Measurements from ENCODE around the gene PRDM10.
A peak's percentile ranks its signal among the peaks of the same experiment; 100 is the strongest.
"Not testable (repeated sequence)": the region's sequence is repeated elsewhere in the genome, so short reads cannot be mapped to it uniquely, and the experiment has no call there.

The PRDM10 gene

GRCh38 chr11:130002352-130002845, at the start of gene PRDM10:
PRDM10 (minus strand) TSS chr11:130002835; CDS start chr11:129960964, 41,871 bp downstream.
- DNase-seq (ENCODE audit: low read depth in 2 of 2): peak; percentile 80 to 83

- no peak for DNase-seq (ENCODE audit: low read depth in 2 of 2)
Observed at GRCh38 chr11:130051082-130051481, 48.4 kb upstream of the PRDM10 start.

GRCh38 chr11:130050257-130050656, 47.6 kb upstream of the PRDM10 start:
- DNase-seq (ENCODE audit: low read depth in 2 of 2): no peak

GRCh38 chr11:130049328-130049771, 46.7 kb upstream of the PRDM10 start:
- no peak for DNase-seq (ENCODE audit: low read depth in 2 of 2)

GRCh38 chr11:130047141-130047540, 44.5 kb upstream of the PRDM10 start:
- DNase-seq (ENCODE audit: low read depth in 2 of 2): no peak

- no peak for DNase-seq (ENCODE audit: low read depth in 2 of 2)
Observed at GRCh38 chr11:130043575-130043974, 40.9 kb upstream of the PRDM10 start.

GRCh38 chr11:130042093-130042591, 39.5 kb upstream of the PRDM10 start:
- no peak for DNase-seq (ENCODE audit: low read depth in 2 of 2)

- DNase-seq (ENCODE audit: low read depth in 2 of 2): no peak
Observed at GRCh38 chr11:130040281-130040940, 37.8 kb upstream of the PRDM10 start.

- no peak for DNase-seq (ENCODE audit: low read depth in 2 of 2)
Observed at GRCh38 chr11:130037881-130038585, 35.4 kb upstream of the PRDM10 start.

GRCh38 chr11:130037058-130037457, 34.4 kb upstream of the PRDM10 start:
- DNase-seq (ENCODE audit: low read depth in 2 of 2): no peak

- DNase-seq (ENCODE audit: low read depth in 2 of 2): no peak
Observed at GRCh38 chr11:130034236-130034635, 31.6 kb upstream of the PRDM10 start.

GRCh38 chr11:130032931-130033330, 30.3 kb upstream of the PRDM10 start:
- DNase-seq (ENCODE audit: low read depth in 2 of 2): no peak

GRCh38 chr11:130031945-130032344, 29.3 kb upstream of the PRDM10 start:
- DNase-seq (ENCODE audit: low read depth in 2 of 2): no peak

GRCh38 chr11:130031056-130031455, 28.4 kb upstream of the PRDM10 start:
- no peak for DNase-seq (ENCODE audit: low read depth in 2 of 2)

GRCh38 chr11:130029137-130029536, 26.5 kb upstream of the PRDM10 start:
- DNase-seq (ENCODE audit: low read depth in 2 of 2): no peak

- DNase-seq (ENCODE audit: low read depth in 2 of 2): no peak
Observed at GRCh38 chr11:130025371-130025770, 22.7 kb upstream of the PRDM10 start.

- DNase-seq (ENCODE audit: low read depth in 2 of 2): no peak
Observed at GRCh38 chr11:130024361-130024760, 21.7 kb upstream of the PRDM10 start.

- DNase-seq (ENCODE audit: low read depth in 2 of 2): no peak
Observed at GRCh38 chr11:130023204-130023603, 20.6 kb upstream of the PRDM10 start.

GRCh38 chr11:130022799-130023198, 20.2 kb upstream of the PRDM10 start:
- no peak for DNase-seq (ENCODE audit: low read depth in 2 of 2)

GRCh38 chr11:130021606-130022005, 19.0 kb upstream of the PRDM10 start:
- DNase-seq (ENCODE audit: low read depth in 2 of 2): not testable (repeated sequence)

GRCh38 chr11:130020323-130020722, 17.7 kb upstream of the PRDM10 start:
- DNase-seq (ENCODE audit: low read depth in 2 of 2): no peak

GRCh38 chr11:130015846-130016245, 13.2 kb upstream of the PRDM10 start:
- not testable (repeated sequence) for DNase-seq (ENCODE audit: low read depth in 2 of 2)

GRCh38 chr11:130008326-130008725, 5.7 kb upstream of the PRDM10 start:
- DNase-seq (ENCODE audit: low read depth in 2 of 2): no peak

All from stimulated activated CD8-positive, alpha-beta memory T cell treated with anti-CD3 and anti-CD28 coated beads, Interleukin-15, amount 100 ng/mL, for 4 hours (primary cell).